Astrocyte (in vitro differentiated cells and primary cell): ENCODE data around the gene HOXD10.

Experiments
- EZH2 ChIP-seq: IDR thresholded peaks from 2 replicates; pipeline ENCODE4 v1.6.1; 2012; ENCODE audit warnings: mild to moderate bottlenecking, low read length, inconsistent platforms; ENCODE audit not compliant: insufficient read depth
- TF ChIP-seq, protein P1 (sequence below): IDR thresholded peaks from 2 replicates; pipeline ENCODE4 v1.5.1; 2011; ENCODE audit warnings: low read depth, mild to moderate bottlenecking, inconsistent platforms, low read length, moderate library complexity; ENCODE audit not compliant: insufficient read depth

DNA sequence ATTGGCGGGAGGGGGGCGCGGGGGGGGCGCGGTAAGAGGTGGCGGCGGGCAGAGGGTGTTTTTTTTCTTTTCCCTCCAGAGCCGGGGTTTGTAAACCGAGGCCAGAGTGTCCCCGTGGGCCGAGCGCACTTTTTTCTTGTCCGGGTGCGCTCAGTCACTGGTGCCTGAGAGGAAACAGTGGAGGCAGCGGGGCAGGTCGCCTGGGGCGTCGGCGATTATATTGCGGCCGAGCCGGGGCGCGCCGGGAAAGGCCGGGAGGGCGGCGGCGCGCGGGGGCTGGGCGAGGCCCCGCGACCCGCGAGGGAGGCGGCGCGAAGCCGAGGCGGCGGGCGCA is 13.2 kb downstream of the HOXD10 start:
- TF ChIP-seq, protein P1, sequence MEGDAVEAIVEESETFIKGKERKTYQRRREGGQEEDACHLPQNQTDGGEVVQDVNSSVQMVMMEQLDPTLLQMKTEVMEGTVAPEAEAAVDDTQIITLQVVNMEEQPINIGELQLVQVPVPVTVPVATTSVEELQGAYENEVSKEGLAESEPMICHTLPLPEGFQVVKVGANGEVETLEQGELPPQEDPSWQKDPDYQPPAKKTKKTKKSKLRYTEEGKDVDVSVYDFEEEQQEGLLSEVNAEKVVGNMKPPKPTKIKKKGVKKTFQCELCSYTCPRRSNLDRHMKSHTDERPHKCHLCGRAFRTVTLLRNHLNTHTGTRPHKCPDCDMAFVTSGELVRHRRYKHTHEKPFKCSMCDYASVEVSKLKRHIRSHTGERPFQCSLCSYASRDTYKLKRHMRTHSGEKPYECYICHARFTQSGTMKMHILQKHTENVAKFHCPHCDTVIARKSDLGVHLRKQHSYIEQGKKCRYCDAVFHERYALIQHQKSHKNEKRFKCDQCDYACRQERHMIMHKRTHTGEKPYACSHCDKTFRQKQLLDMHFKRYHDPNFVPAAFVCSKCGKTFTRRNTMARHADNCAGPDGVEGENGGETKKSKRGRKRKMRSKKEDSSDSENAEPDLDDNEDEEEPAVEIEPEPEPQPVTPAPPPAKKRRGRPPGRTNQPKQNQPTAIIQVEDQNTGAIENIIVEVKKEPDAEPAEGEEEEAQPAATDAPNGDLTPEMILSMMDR = no peak
- TF ChIP-seq EZH2 = peak; percentile 12
